GM19099 (cell line): ENCODE measurements around the gene PLA2G4D.

Experiments used
- POLR2A ChIP-seq: IDR thresholded peaks from 3 replicates; pipeline ENCODE4 v1.6.1; 2011; ENCODE audit warnings: low read depth; ENCODE audit not compliant: insufficient read length; ENCODE audit errors: extremely low read depth

The PLA2G4D gene

GRCh38 chr15:42131826-42132806 lies 37.8 kb upstream of the PLA2G4D start:
- TF ChIP-seq POLR2A, result no peak

GRCh38 chr15:42131006-42131405 lies 36.6 kb upstream of the PLA2G4D start:
- TF ChIP-seq POLR2A, result no peak

- TF ChIP-seq POLR2A, result no peak
These were observed 36.1 kb upstream of the PLA2G4D start for GRCh38 chr15:42130246-42130986.

- TF ChIP-seq POLR2A, result no peak
These were observed 35.0 kb upstream of the PLA2G4D start for GRCh38 chr15:42129364-42129763.

- no peak for TF ChIP-seq POLR2A
These were observed 34.1 kb upstream of the PLA2G4D start for GRCh38 chr15:42128476-42128875.

GRCh38 chr15:42123546-42123945 lies 29.2 kb upstream of the PLA2G4D start:
- no peak for TF ChIP-seq POLR2A

- no peak for TF ChIP-seq POLR2A
These were observed 27.3 kb upstream of the PLA2G4D start for GRCh38 chr15:42121682-42122081.

- no peak for TF ChIP-seq POLR2A
These were observed 26.7 kb upstream of the PLA2G4D start for GRCh38 chr15:42121021-42121420.

- no peak for TF ChIP-seq POLR2A
These were observed 25.9 kb upstream of the PLA2G4D start for GRCh38 chr15:42120285-42120684.

- no peak for TF ChIP-seq POLR2A
These were observed 25.0 kb upstream of the PLA2G4D start for GRCh38 chr15:42119446-42119760.

GRCh38 chr15:42118650-42119445 lies 24.5 kb upstream of the PLA2G4D start:
- TF ChIP-seq POLR2A, result no peak

GRCh38 chr15:42111924-42112323 lies 17.6 kb upstream of the PLA2G4D start:
- TF ChIP-seq POLR2A, result no peak

- no peak for TF ChIP-seq POLR2A
These were observed 16.0 kb upstream of the PLA2G4D start for GRCh38 chr15:42110367-42110766.

- TF ChIP-seq POLR2A, result no peak
These were observed 14.4 kb upstream of the PLA2G4D start for GRCh38 chr15:42108806-42109205.

- TF ChIP-seq POLR2A, result no peak
These were observed 13.8 kb upstream of the PLA2G4D start for GRCh38 chr15:42108189-42108588.
